HepG2 (cell line): ENCODE measurements around the gene FKBP1A. TPM values are rescaled to one million over a fixed set of nuclear protein-coding genes. Genes with fewer than 3 reads are reported as not detected.

Experiments used
- CEBPZ ChIP-seq: IDR thresholded peaks from 2 replicates; pipeline ENCODE4 v1.6.1; 2012; ENCODE audit warnings: low read length, improper control_type of control experiment
- CENPBD1 ChIP-seq: sonication (generic); formaldehyde crosslinking; IDR thresholded peaks from 2 replicates; pipeline ENCODE4 v1.8.0; 2022; ENCODE audit warnings: missing genetic modification reagents, low read depth, mild to moderate bottlenecking, borderline replicate concordance
- DPF2 ChIP-seq: sonication (generic); formaldehyde crosslinking; IDR thresholded peaks from 2 replicates; pipeline ENCODE4 v1.4.0; 2020; ENCODE audit warnings: mild to moderate bottlenecking, low read depth, missing genetic modification reagents, borderline replicate concordance
- FOXC1 ChIP-seq: sonication (generic); formaldehyde crosslinking; IDR thresholded peaks from 2 replicates; pipeline ENCODE4 v1.8.0; 2022; ENCODE audit warnings: mild to moderate bottlenecking, missing genetic modification reagents, borderline replicate concordance
- GATAD2A ChIP-seq: IDR thresholded peaks from 2 replicates; pipeline ENCODE4 v1.6.1; 2016
- HMG20B ChIP-seq: conservative IDR thresholded peaks from 2 replicates; pipeline ENCODE4 v1.6.1; 2016; ENCODE audit warnings: missing genetic modification reagents, missing compliant biosample characterization
- MAZ ChIP-seq, 2 experiments: sonication (generic) in 1 of 2; formaldehyde crosslinking in 1 of 2; IDR thresholded peaks; 2 replicates each; pipeline versions ENCODE4 v1.5.0 to v1.6.1; 2012 to 2020; ENCODE audit warnings: low read depth in 2 of 2, mild to moderate bottlenecking in 2 of 2, borderline replicate concordance in 1 of 2, improper control_type of control experiment in 1 of 2, low read length in 1 of 2, missing genetic modification reagents in 1 of 2, moderate library complexity in 1 of 2
- PITX1 ChIP-seq: sonication (generic); formaldehyde crosslinking; IDR thresholded peaks from 2 replicates; pipeline ENCODE4 v1.5.1; 2020; ENCODE audit warnings: mild to moderate bottlenecking, missing genetic modification reagents
- PRDM15 ChIP-seq: sonication (generic); formaldehyde crosslinking; IDR thresholded peaks from 2 replicates; pipeline ENCODE4 v1.4.0; 2020; ENCODE audit warnings: missing genetic modification reagents
- RFXAP ChIP-seq: sonication (generic); formaldehyde crosslinking; IDR thresholded peaks from 2 replicates; pipeline ENCODE4 v1.4.0; 2020; ENCODE audit warnings: missing genetic modification reagents, borderline replicate concordance
- TEF ChIP-seq: sonication (generic); formaldehyde crosslinking; IDR thresholded peaks from 2 replicates; pipeline ENCODE4 v1.5.0; 2020; ENCODE audit warnings: missing genetic modification reagents
- TRAFD1 ChIP-seq: sonication (generic); formaldehyde crosslinking; IDR thresholded peaks from 2 replicates; pipeline ENCODE4 v1.5.1; 2020; ENCODE audit warnings: missing genetic modification reagents, mild to moderate bottlenecking, borderline replicate concordance
- ZNF12 ChIP-seq: sonication (generic); formaldehyde crosslinking; IDR thresholded peaks from 2 replicates; pipeline ENCODE4 v1.5.0; 2020; ENCODE audit warnings: missing genetic modification reagents
- ZNF512 ChIP-seq: sonication (generic); formaldehyde crosslinking; IDR thresholded peaks from 2 replicates; pipeline ENCODE4 v1.4.0; 2020; ENCODE audit warnings: mild to moderate bottlenecking, missing genetic modification reagents
- polyA plus RNA-seq, 8 experiments: library from polyadenylated mRNA; depleted of rRNA in 3 of 8; stranded (reverse) in 7 of 8; unstranded in 1 of 8; fragments of >200 nt; fragmentation: Illumina TruSeq in 4 of 8; extraction: Trizol in 4 of 8; gene quantifications; 2 replicates each; pipeline versions ENCODE4 v1.2.1 to v1.2.3, GENCODE V29; 2011 to 2016; ENCODE audit warnings: low read depth in 4 of 8, missing spikeins in 1 of 8, mixed read lengths in 1 of 8; ENCODE audit not compliant: insufficient read depth in 1 of 8
- total RNA-seq, 5 experiments: library from RNA; depleted of rRNA; stranded (reverse); fragments of >200 nt; fragmentation: Illumina TruSeq; extraction: Trizol; gene quantifications; 2 replicates each; pipeline ENCODE4 v1.2.3, GENCODE V29; 2016; ENCODE audit warnings: low read depth in 1 of 5

Gene FKBP1A
- total and polyA plus RNA-seq, 2 of the 13 experiments (the other 11 are each of a cell fraction or from before 2014, with no cell fraction given) = 119 to 468 TPM

- no peak for TF ChIP-seq PRDM15
- no peak for TF ChIP-seq CEBPZ
- no peak for TF ChIP-seq RFXAP (CRISPR knock-in tag)
- no peak; the same call in 1 of the 2 replicates for TF ChIP-seq HMG20B (CRISPR knock-in tag)
- TF ChIP-seq TRAFD1 (CRISPR knock-in tag) = 0 out of 2 replicates have a peak, but pooled peaks have one; percentile 38
- peak; percentile 79; the same call in 1 of the 2 replicates for TF ChIP-seq DPF2 (CRISPR knock-in tag)
- peak; percentile 14; the same call in 1 of the 2 replicates for TF ChIP-seq FOXC1 (CRISPR knock-in tag)
- TF ChIP-seq MAZ (IDR thresholded peaks at IDR 0.05; ENCODE audit: borderline replicate concordance, low read depth, low read length) = no peak; the same call in 1 of the 2 replicates
- peak; percentile 65; the same call in 1 of the 2 replicates for TF ChIP-seq MAZ (CRISPR knock-in tag; IDR thresholded peaks at IDR 0.05; ENCODE audit: low read depth)
- TF ChIP-seq PITX1 (CRISPR knock-in tag) = peak; percentile 95
- no peak for TF ChIP-seq TEF (CRISPR knock-in tag)
- peak; percentile 43; the same call in 1 of the 2 replicates for TF ChIP-seq ZNF12 (CRISPR knock-in tag)
- no peak for TF ChIP-seq CENPBD1 (CRISPR knock-in tag)
- peak; percentile 83 for TF ChIP-seq GATAD2A
- no peak for TF ChIP-seq ZNF512 (CRISPR knock-in tag)
Observed at GRCh38 chr20:1327827-1328679, 64.8 kb downstream of the FKBP1A start (continued).
